Measurements from ENCODE around the gene ACTRT2.

ACTRT2 gene

GRCh38 chr1:2999571-2999970, 21.7 kb upstream of the ACTRT2 start:
- H3K9ac ChIP-seq (ENCODE audit: low read length): no peak overlapping the region
- H2AFZ ChIP-seq (ENCODE audit: low read length): no peak overlapping the region
- no peaks in the 10 kb centered on the region for H3K9me3 ChIP-seq (replicated peaks; ENCODE audit: insufficient read depth, low read length)
- no peak for DNase-seq
- H3K27ac ChIP-seq (ENCODE audit: low read length): no peak overlapping the region
- H3K4me2 ChIP-seq (ENCODE audit: low read depth, low read length): no peak overlapping the region
- no peaks in the 10 kb centered on the region for H3K4me1 ChIP-seq (ENCODE audit: low read length)
- TF ChIP-seq EZH2phosphoT487 (IDR thresholded peaks at IDR 0.05; ENCODE audit: low read length): no peak
- no peak for TF ChIP-seq CTCF (IDR thresholded peaks at IDR 0.05; ENCODE audit: low read length)
- no peak for TF ChIP-seq EZH2 (optimal IDR thresholded peaks at IDR 0.05; ENCODE audit: low read depth, low read length)
- H3K9me2 ChIP-seq (replicated peaks; ENCODE audit: insufficient read depth, low read length): no peaks in the 10 kb centered on the region
- H3K79me2 ChIP-seq (ENCODE audit: low read length): no peaks in the 10 kb centered on the region
- H4K20me1 ChIP-seq (ENCODE audit: insufficient read depth, low read length): no peaks in the 10 kb centered on the region
- peaks cover 94% of the 10 kb centered on the region for H3K27me3 ChIP-seq (replicated peaks; ENCODE audit: insufficient read depth, low read length)
- H3K4me3 ChIP-seq (ENCODE audit: low read length): no peak overlapping the region
- H3K36me3 ChIP-seq (replicated peaks; ENCODE audit: insufficient read depth, low read length): no peaks in the 10 kb centered on the region
- no peaks in the 10 kb centered on the region for H3F3A ChIP-seq (ENCODE audit: insufficient read depth, low read length)

- Histone ChIP-seq H3K27ac (ENCODE audit: low read length) (no peak overlapping the region), H3K4me1 (ENCODE audit: low read length) (no peaks in the 10 kb centered on the region), H3K9me3 (replicated peaks; ENCODE audit: insufficient read depth, low read length) (no peaks in the 10 kb centered on the region), H2AFZ (ENCODE audit: low read length) (no peak overlapping the region), H3K4me3 (ENCODE audit: low read length) (no peak overlapping the region), H3K9me2 (replicated peaks; ENCODE audit: insufficient read depth, low read length) (no peaks in the 10 kb centered on the region), H3F3A (ENCODE audit: insufficient read depth, low read length) (no peaks in the 10 kb centered on the region), H3K4me2 (ENCODE audit: low read depth, low read length) (no peak overlapping the region), H3K36me3 (replicated peaks; ENCODE audit: insufficient read depth, low read length) (no peaks in the 10 kb centered on the region), H3K79me2 (ENCODE audit: low read length) (no peaks in the 10 kb centered on the region), H4K20me1 (ENCODE audit: insufficient read depth, low read length) (no peaks in the 10 kb centered on the region), H3K9ac (ENCODE audit: low read length) (no peak overlapping the region), H3K27me3 (replicated peaks; ENCODE audit: insufficient read depth, low read length) (peaks cover 98% of the 10 kb centered on the region)
- no peak for DNase-seq
- TF ChIP-seq CTCF (IDR thresholded peaks at IDR 0.05; ENCODE audit: low read length) (no peak), EZH2 (optimal IDR thresholded peaks at IDR 0.05; ENCODE audit: low read depth, low read length) (no peak), EZH2phosphoT487 (IDR thresholded peaks at IDR 0.05; ENCODE audit: low read length) (no peak)
Measured at GRCh38 chr1:3000214-3000613, 21.1 kb upstream of the ACTRT2 start.

GRCh38 chr1:3000671-3001470, 20.4 kb upstream of the ACTRT2 start:
- no peak for TF ChIP-seq EZH2phosphoT487 (IDR thresholded peaks at IDR 0.05; ENCODE audit: low read length)
- TF ChIP-seq EZH2 (optimal IDR thresholded peaks at IDR 0.05; ENCODE audit: low read depth, low read length): no peak
- no peak for TF ChIP-seq CTCF (IDR thresholded peaks at IDR 0.05; ENCODE audit: low read length)

More at GRCh38 chr1:3000671-3001470, 20.4 kb upstream of the ACTRT2 start:
- Histone ChIP-seq H3K9ac (ENCODE audit: low read length) (no peak overlapping the region), H3K27ac (ENCODE audit: low read length) (no peak overlapping the region), H3K9me3 (replicated peaks; ENCODE audit: insufficient read depth, low read length) (no peaks in the 10 kb centered on the region), H3F3A (ENCODE audit: insufficient read depth, low read length) (no peaks in the 10 kb centered on the region), H3K9me2 (replicated peaks; ENCODE audit: insufficient read depth, low read length) (no peaks in the 10 kb centered on the region), H3K4me3 (ENCODE audit: low read length) (no peak overlapping the region), H3K4me2 (ENCODE audit: low read depth, low read length) (no peak overlapping the region), H3K36me3 (replicated peaks; ENCODE audit: insufficient read depth, low read length) (no peaks in the 10 kb centered on the region), H2AFZ (ENCODE audit: low read length) (no peak overlapping the region), H3K79me2 (ENCODE audit: low read length) (no peaks in the 10 kb centered on the region), H4K20me1 (ENCODE audit: insufficient read depth, low read length) (no peaks in the 10 kb centered on the region), H3K4me1 (ENCODE audit: low read length) (no peaks in the 10 kb centered on the region), H3K27me3 (replicated peaks; ENCODE audit: insufficient read depth, low read length) (peaks cover 98% of the 10 kb centered on the region)
- DNase-seq: no peak
